ENCODE measurements around the gene PLK1. TPM values are rescaled to one million over a fixed set of nuclear protein-coding genes. Genes with fewer than 3 reads are reported as not detected.

The PLK1 gene
- total and polyA plus RNA-seq, 2 of the 13 experiments (the other 11 are each of a cell fraction or from before 2014, with no cell fraction given): 71.5 to 76.3 TPM

DNA sequence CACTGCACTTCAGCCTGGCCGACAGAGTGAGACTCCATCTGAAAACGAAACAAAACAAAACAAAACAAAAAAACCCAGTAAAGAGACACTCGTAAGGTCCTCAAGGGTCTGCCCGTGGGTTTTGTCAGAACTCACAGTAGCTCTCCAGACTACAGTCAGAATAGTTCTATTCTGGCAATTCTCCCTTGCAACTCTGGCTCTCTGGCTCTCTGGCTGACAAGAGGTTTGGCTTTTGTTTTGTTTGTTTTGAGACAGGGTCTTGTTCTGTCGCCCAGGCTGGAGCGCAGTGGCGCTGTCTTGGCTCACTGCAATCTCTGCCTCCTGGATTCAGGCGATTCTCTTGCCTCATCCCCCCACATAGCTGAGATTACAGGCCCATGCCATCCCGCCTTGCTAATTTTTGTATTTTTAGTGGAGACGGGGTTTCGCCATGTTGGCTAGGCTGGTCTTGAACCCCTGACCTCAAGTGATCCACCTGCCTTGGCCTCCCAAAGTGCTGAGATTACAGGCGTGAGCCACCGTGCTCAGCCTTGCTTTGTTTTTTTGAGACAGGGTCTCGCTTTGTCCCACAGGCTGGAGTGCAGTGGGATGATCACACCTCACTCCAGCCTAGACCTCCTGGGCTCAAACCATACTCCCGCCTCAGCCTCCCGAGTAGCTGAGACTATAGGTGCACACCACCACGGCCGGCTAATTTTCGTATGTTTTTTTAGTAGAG is 55.6 kb downstream of the PLK1 start (continued):
- TF ChIP-seq, protein P1, sequence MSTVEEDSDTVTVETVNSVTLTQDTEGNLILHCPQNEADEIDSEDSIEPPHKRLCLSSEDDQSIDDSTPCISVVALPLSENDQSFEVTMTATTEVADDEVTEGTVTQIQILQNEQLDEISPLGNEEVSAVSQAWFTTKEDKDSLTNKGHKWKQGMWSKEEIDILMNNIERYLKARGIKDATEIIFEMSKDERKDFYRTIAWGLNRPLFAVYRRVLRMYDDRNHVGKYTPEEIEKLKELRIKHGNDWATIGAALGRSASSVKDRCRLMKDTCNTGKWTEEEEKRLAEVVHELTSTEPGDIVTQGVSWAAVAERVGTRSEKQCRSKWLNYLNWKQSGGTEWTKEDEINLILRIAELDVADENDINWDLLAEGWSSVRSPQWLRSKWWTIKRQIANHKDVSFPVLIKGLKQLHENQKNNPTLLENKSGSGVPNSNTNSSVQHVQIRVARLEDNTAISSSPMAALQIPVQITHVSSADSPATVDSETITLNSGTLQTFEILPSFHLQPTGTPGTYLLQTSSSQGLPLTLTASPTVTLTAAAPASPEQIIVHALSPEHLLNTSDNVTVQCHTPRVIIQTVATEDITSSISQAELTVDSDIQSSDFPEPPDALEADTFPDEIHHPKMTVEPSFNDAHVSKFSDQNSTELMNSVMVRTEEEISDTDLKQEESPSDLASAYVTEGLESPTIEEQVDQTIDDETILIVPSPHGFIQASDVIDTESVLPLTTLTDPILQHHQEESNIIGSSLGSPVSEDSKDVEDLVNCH (CRISPR knock-in tag; IDR thresholded peaks at IDR 0.05): no peak
- TF ChIP-seq ZSCAN30 (CRISPR knock-in tag; IDR thresholded peaks at IDR 0.05) (0 out of 2 replicates have a peak, but pooled peaks have one; percentile 53), SP5 (CRISPR knock-in tag; IDR thresholded peaks at IDR 0.05; ENCODE audit: borderline replicate concordance, low read depth) (no peak), ZNF329 (CRISPR knock-in tag; IDR thresholded peaks at IDR 0.05; ENCODE audit: low read depth) (no peak), ZNF225 (CRISPR knock-in tag; IDR thresholded peaks at IDR 0.05) (0 out of 2 replicates have a peak, but pooled peaks have one; percentile 25), RXRA (CRISPR knock-in tag; IDR thresholded peaks at IDR 0.05) (0 out of 2 replicates have a peak, but pooled peaks have one; percentile 36), SOX6 (IDR thresholded peaks at IDR 0.05) (no peak), SOX6 (CRISPR knock-in tag; IDR thresholded peaks at IDR 0.05) (no peak), YEATS4 (CRISPR knock-in tag; IDR thresholded peaks at IDR 0.05; ENCODE audit: borderline replicate concordance) (no peak), HNRNPH1 (optimal IDR thresholded peaks at IDR 0.05; ENCODE audit: low read depth, low read length) (no peak), ZBTB3 (CRISPR knock-in tag; IDR thresholded peaks at IDR 0.05; ENCODE audit: borderline replicate concordance, low read depth) (no peak), ZNF776 (CRISPR knock-in tag; IDR thresholded peaks at IDR 0.05) (no peak), ZNF772 (CRISPR knock-in tag; IDR thresholded peaks at IDR 0.05) (0 out of 2 replicates have a peak, but pooled peaks have one; percentile 14), ATM (IDR thresholded peaks at IDR 0.05; ENCODE audit: borderline replicate concordance) (no peak), KLF16 (CRISPR knock-in tag; IDR thresholded peaks at IDR 0.05) (no peak), ZNF569 (CRISPR knock-in tag; IDR thresholded peaks at IDR 0.05; ENCODE audit: borderline replicate concordance) (no peak), EEA1 (CRISPR knock-in tag; IDR thresholded peaks at IDR 0.05; ENCODE audit: borderline replicate concordance) (peak; percentile 76; the same call in 1 of the 2 replicates), ZNF280B (CRISPR knock-in tag; IDR thresholded peaks at IDR 0.05; ENCODE audit: borderline replicate concordance) (peak; percentile 35; the same call in 1 of the 2 replicates), ZIK1 (CRISPR knock-in tag; IDR thresholded peaks at IDR 0.05; ENCODE audit: borderline replicate concordance, low read depth) (no peak), KDM5B (CRISPR knock-in tag; IDR thresholded peaks at IDR 0.05; ENCODE audit: borderline replicate concordance) (0 out of 2 replicates have a peak, but pooled peaks have one; percentile 28), HCFC1 (IDR thresholded peaks at IDR 0.05; ENCODE audit: low read depth, low read length) (no peak)
- TF ChIP-seq, protein P2, sequence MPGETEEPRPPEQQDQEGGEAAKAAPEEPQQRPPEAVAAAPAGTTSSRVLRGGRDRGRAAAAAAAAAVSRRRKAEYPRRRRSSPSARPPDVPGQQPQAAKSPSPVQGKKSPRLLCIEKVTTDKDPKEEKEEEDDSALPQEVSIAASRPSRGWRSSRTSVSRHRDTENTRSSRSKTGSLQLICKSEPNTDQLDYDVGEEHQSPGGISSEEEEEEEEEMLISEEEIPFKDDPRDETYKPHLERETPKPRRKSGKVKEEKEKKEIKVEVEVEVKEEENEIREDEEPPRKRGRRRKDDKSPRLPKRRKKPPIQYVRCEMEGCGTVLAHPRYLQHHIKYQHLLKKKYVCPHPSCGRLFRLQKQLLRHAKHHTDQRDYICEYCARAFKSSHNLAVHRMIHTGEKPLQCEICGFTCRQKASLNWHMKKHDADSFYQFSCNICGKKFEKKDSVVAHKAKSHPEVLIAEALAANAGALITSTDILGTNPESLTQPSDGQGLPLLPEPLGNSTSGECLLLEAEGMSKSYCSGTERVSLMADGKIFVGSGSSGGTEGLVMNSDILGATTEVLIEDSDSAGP (CRISPR knock-in tag; IDR thresholded peaks at IDR 0.05; ENCODE audit: borderline replicate concordance): peak; percentile 26; the same call in 1 of the 2 replicates
- TF ChIP-seq, protein P3, sequence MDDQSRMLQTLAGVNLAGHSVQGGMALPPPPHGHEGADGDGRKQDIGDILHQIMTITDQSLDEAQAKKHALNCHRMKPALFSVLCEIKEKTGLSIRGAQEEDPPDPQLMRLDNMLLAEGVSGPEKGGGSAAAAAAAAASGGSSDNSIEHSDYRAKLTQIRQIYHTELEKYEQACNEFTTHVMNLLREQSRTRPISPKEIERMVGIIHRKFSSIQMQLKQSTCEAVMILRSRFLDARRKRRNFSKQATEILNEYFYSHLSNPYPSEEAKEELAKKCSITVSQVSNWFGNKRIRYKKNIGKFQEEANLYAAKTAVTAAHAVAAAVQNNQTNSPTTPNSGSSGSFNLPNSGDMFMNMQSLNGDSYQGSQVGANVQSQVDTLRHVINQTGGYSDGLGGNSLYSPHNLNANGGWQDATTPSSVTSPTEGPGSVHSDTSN (CRISPR knock-in tag; IDR thresholded peaks at IDR 0.05; ENCODE audit: borderline replicate concordance): no peak

Measured in HepG2 (cell line).